RWPE1 (cell line): ENCODE results near the gene TIAM1.

ENCODE experiments used
- CTCF ChIA-PET: fragments of 350-600 bp; sonication (Branson Sonifier 250); formaldehyde crosslinking; extraction: SDS; loops from one replicate; lab custom pipeline; 2021; lab: Yijun Ruan, JAX
- POLR2A ChIA-PET: fragments of 400-600 bp; formaldehyde crosslinking; extraction: SDS; loops from one replicate; lab custom pipeline; 2020; ENCODE audit warnings: antibody characterized with exemption; ENCODE audit not compliant: low non-redundant PET; lab: Yijun Ruan, JAX
- DNase-seq: peaks from one replicate; pipeline ENCODE4 v3.0.0; 2012; ENCODE audit warnings: low spot score
- H3K27ac ChIP-seq: fragments of 450-650 bp; 2 replicates; pipeline ENCODE4 v1.5.1; 2017
- TF ChIP-seq, protein P1 (sequence below): fragments of 450-650 bp; conservative IDR thresholded peaks from 2 replicates; pipeline ENCODE4 v1.5.1; 2017; ENCODE audit warnings: low read depth, mild to moderate bottlenecking

The TIAM1 gene

DNA sequence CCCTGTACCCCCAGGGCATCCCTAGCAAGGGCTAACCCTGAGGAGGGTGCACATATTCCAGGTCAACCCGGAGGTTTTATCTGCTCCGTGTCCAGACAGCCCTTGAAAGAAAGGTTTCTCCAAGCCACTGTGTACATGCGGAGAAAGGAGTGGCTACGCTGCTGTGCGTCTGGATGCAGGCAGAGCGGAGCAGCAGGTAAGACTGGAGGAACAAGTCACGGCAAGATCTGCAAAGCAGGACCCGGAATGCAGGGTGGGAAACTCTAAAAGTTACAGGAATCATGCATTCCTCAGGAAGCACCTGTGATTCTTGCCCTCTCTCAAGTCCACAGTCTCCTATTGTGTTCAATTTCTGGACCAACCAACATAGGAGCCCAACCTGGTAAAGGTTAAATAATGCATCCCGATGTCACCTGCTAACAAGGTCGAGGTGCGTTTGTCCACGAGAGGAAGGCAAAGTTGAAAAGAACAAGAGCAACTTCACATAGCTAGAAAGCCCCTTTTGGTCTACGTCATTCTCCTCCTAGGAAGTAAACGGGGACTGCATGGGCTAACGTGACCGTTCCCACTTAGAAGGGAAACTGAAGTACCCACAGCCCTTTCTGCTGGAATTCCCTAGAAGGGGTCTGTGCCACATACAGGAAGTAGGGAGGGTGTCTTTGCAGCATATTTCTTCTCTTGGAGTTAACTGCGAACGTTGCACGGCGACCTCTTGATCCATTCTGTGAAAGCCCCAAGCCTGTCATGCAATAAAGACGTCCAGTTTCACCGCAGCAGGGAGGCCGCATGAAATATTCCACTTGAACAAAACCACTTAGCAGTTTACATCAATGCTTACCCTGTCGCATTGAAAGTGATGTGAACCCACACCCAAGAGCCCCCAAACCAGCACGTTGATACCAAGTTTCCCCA lies 5.8 kb downstream of the TIAM1 start:
- TF ChIP-seq, protein P1, sequence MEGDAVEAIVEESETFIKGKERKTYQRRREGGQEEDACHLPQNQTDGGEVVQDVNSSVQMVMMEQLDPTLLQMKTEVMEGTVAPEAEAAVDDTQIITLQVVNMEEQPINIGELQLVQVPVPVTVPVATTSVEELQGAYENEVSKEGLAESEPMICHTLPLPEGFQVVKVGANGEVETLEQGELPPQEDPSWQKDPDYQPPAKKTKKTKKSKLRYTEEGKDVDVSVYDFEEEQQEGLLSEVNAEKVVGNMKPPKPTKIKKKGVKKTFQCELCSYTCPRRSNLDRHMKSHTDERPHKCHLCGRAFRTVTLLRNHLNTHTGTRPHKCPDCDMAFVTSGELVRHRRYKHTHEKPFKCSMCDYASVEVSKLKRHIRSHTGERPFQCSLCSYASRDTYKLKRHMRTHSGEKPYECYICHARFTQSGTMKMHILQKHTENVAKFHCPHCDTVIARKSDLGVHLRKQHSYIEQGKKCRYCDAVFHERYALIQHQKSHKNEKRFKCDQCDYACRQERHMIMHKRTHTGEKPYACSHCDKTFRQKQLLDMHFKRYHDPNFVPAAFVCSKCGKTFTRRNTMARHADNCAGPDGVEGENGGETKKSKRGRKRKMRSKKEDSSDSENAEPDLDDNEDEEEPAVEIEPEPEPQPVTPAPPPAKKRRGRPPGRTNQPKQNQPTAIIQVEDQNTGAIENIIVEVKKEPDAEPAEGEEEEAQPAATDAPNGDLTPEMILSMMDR: no peak
- DNase-seq: no peak
- POLR2A ChIA-PET: no interaction called here
- CTCF ChIA-PET: interaction anchor here (0.6 kb wide), 1 partner anchor 48 kb away, joined by 3 read pairs; no protein-coding TSS in a partner anchor
- H3K27ac ChIP-seq: no peak overlapping the region

DNA sequence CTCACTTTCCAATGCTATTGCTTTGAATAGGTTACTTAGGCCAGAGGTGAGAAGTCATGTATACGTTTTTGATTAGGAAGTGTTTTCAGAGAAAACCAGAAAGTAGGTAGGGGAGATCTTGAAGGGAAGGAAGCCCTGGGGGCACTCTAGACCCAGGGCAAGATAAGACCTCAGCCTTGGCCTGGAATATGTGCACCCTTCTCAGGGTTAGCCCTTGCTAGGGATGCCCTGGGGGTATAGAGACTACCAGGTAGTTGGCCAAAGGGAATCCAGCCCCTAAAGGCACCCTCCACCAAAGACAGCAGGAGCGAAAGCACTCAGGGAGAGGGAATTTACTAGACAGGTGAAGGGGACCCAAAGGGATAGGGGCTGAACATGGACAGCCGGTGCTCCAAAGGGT lies 7.0 kb downstream of the TIAM1 start:
- ChIA-PET CTCF (no interaction called here), POLR2A (no interaction called here)
- H3K27ac ChIP-seq: peak overlapping the region; percentile 71; the same call in 1 of the 2 replicates
- no peak for DNase-seq
- TF ChIP-seq, protein P1: no peak

DNA sequence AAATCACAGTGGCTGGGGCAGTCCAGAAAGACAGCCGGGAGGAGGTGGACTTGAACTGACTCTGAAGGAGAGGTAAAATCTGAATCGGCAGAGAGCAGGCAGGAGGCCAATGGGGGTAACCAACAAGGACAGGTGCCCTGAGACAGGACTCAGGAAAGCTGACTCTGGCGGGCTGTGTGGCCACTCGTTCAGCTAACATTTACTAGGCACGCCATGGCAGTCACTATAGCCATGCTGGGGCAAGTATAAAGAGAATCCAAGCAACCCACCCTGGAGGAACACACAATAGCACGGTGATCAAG lies 7.4 kb downstream of the TIAM1 start:
- TF ChIP-seq, protein P1: no peak
- CTCF ChIA-PET: interaction anchor here (0.6 to 0.7 kb wide), 4 partner anchors 10 to 103 kb away, joined by 3 to 11 read pairs (median 4); no protein-coding TSS in a partner anchor
- peak overlapping the region; percentile 71 for H3K27ac ChIP-seq
- DNase-seq: no peak
- POLR2A ChIA-PET: no interaction called here

DNA sequence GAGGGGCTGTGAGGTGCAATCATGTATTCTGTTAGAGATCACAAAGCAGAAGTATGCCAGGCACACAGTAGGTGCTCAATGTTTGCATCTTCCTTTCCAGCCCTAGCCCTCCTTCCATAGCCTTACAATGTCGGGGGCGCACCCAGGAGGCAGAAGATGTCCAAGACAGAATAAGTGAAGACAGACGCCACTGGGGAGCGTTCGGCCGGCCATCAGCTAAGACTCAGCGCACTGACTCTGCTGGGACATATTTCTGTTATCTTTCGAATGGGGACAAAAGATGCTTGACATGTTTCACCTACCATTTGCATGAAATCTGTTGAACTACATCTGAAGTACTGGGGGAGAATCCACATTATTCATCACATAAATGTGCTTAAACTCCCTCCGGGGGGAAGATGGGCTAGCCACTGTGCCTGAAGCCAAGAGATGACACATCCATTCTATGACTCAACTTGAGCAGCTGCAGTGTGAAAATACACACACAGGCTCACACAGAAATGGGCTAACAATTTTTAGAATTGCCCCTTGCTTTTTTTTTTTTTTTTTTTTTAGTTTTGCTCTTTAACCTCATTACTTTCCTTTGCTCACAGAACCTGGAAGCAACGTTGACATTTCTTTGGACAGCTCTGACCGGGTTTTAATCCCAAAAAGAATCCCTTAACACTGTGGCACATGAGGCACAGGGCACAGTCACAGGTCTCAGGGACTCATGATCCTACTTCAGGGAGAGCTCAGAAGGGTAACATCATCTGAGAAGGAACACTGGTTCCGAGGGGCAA lies 7.9 kb downstream of the TIAM1 start:
- peak; percentile 85 for DNase-seq
- CTCF ChIA-PET: interaction anchor here (0.6 to 0.7 kb wide), 6 partner anchors 10 to 141 kb away, joined by 3 to 11 read pairs (median 4); no protein-coding TSS in a partner anchor
- TF ChIP-seq, protein P1: no peak
- POLR2A ChIA-PET: no interaction called here
- peak overlapping the region; percentile 71 for H3K27ac ChIP-seq

DNA sequence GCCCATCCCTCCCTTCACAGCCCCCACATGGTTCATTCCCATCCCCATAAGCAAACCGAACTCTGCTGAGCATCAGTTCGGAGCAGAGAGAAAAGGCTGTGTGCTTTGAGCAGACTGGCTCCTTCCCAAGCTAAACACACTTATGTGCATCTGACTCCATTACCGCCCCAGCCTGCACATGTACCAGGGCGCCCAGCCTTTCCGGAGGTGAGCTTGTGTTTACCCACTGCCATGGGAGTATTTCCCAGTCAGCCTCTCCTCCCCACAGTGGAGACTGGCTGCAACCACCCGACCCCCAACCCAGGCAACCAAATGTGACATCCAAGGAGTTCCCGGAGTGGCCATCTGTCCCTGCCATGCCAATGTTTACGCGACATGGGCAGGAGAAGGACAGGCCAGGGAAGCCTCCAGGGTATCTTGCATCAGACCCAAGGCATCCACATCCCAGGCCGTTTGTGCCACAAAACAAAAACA lies 9.4 kb downstream of the TIAM1 start:
- CTCF ChIA-PET: no interaction called here
- TF ChIP-seq, protein P1: no peak
- no peak for DNase-seq
- POLR2A ChIA-PET: no interaction called here
- peak overlapping the region; percentile 54 for H3K27ac ChIP-seq

DNA sequence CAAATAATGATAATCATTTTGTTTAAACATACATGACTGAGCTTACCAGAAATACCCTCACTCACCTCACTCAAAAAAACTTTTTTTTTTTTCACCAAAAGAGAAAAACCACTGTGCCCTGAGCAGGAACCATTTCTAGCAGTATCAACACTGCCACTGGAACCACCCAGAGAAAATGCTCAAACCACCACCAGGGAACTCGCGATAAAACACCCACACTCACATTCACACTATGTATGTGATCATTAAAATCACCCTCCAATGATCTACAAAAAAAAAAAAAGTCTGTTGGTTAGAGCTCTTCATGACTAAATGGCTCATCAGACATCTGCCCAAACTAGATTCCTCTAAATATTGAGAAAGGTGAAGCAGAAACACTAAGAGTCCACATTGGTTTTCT lies 11.5 kb downstream of the TIAM1 start:
- POLR2A ChIA-PET: no interaction called here
- TF ChIP-seq, protein P1: no peak
- CTCF ChIA-PET: no interaction called here
- no peak overlapping the region for H3K27ac ChIP-seq
- no peak for DNase-seq
